22Rv1 (cell line): Measurements from ENCODE around the gene FIGNL2.

Experiments
- ZFX ChIP-seq: fragments of 450-650 bp; IDR thresholded peaks from 2 replicates; pipeline ENCODE4 v1.6.1; 2017; ENCODE audit warnings: antibody characterized with exemption, borderline replicate concordance
- TF ChIP-seq, protein P1 (sequence below): fragments of 450-650 bp; IDR thresholded peaks from 2 replicates; pipeline ENCODE4 v1.5.1; 2017; ENCODE audit warnings: mild to moderate bottlenecking

GRCh38 chr12:51834411-51834810 lies 14.1 kb downstream of the FIGNL2 start:
- TF ChIP-seq, protein P1, sequence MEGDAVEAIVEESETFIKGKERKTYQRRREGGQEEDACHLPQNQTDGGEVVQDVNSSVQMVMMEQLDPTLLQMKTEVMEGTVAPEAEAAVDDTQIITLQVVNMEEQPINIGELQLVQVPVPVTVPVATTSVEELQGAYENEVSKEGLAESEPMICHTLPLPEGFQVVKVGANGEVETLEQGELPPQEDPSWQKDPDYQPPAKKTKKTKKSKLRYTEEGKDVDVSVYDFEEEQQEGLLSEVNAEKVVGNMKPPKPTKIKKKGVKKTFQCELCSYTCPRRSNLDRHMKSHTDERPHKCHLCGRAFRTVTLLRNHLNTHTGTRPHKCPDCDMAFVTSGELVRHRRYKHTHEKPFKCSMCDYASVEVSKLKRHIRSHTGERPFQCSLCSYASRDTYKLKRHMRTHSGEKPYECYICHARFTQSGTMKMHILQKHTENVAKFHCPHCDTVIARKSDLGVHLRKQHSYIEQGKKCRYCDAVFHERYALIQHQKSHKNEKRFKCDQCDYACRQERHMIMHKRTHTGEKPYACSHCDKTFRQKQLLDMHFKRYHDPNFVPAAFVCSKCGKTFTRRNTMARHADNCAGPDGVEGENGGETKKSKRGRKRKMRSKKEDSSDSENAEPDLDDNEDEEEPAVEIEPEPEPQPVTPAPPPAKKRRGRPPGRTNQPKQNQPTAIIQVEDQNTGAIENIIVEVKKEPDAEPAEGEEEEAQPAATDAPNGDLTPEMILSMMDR, result no peak
- no peak for TF ChIP-seq ZFX
